Psoas muscle (tissue), 8 donors: Measurements from ENCODE around the gene ADAD1. TPM values are rescaled to one million over a fixed set of nuclear protein-coding genes. Genes with fewer than 3 reads are reported as not detected.

Experiments
- ATAC-seq, 4 donors: fragments of 200-7000 bp; cut with Tn5 transposase; one replicate each; pipeline ENCODE4 v1.9.1; 2020; ENCODE audit warnings: moderate library complexity in 3 of 4, mild to moderate bottlenecking in 2 of 4
- DNase-seq, 2 donors: peaks; one replicate each; pipeline ENCODE4 v3.0.0-alpha.2; 2020
- H3K27ac ChIP-seq: fragments of 200-600 bp; one replicate; pipeline ENCODE4 v1.8.0; 2022
- H3K27me3 ChIP-seq, 3 donors: fragments of 200-600 bp in 1 of 3; one replicate each; pipeline versions ENCODE4 v1.6.1 to v1.8.0; 2013 to 2022; ENCODE audit warnings: low read length in 2 of 3, mild to moderate bottlenecking in 2 of 3, moderate library complexity in 1 of 3; ENCODE audit not compliant: insufficient read depth in 3 of 3
- H3K36me3 ChIP-seq, 2 donors: fragments of 200-600 bp in 1 of 2; one replicate each; pipeline versions ENCODE4 v1.6.1 to v1.8.0; 2013 to 2022; ENCODE audit warnings: low read depth in 1 of 2, mild to moderate bottlenecking in 1 of 2, moderate library complexity in 1 of 2; ENCODE audit not compliant: insufficient read depth in 1 of 2
- H3K4me1 ChIP-seq: fragments of 200-600 bp; one replicate; pipeline ENCODE4 v1.8.0; 2022
- H3K4me3 ChIP-seq: fragments of 200-600 bp; one replicate; pipeline ENCODE4 v1.8.0; 2022; ENCODE audit warnings: mild to moderate bottlenecking
- H3K9me3 ChIP-seq: fragments of 200-600 bp; one replicate; pipeline ENCODE4 v1.8.0; 2022
- WGBS, 3 donors: extraction: QIAGEN DNeasy Blood & Tissue Kit; methylation state at CpG; one replicate each; pipeline versions ENCODE4 v1.1.6 to v1.1.7; 2013; 5-methylcytosine and 5-hydroxymethylcytosine counted together
- intact Hi-C, 2 donors: fragments of 100-400 bp; cut with DNase I; formaldehyde crosslinking; loops; one replicate each; pipeline versions ENCODE4 v1.11.0 to v1.14.2; 2022
- polyA plus RNA-seq, 3 donors: library from polyadenylated mRNA; stranded (reverse); fragments of 200-250 nt; gene quantifications; one replicate each; pipeline ENCODE4 v1.2.3, GENCODE V29; 2013
- total RNA-seq, 4 donors: library from RNA; stranded (reverse); fragmentation: NEBNext Ultra II Directional in 2 of 4; extraction: Animal tissue kit (Norgen Biotek cat#: 25700) in 2 of 4; gene quantifications; one replicate each; pipeline versions ENCODE4 v1.2.1 to v1.2.4, GENCODE V29; 2021 to 2023
- TF ChIP-seq, protein P1 (sequence below): fragments of 200-600 bp; IDR thresholded peaks from one replicate; pipeline ENCODE4 v1.8.0; 2022; ENCODE audit warnings: antibody characterized with exemption
- donor health status: healthy with polysubstance abuse.
- donor health status: DM: no; HTN: no; CAD: no; lungs with moderate emphysema.
- donor health status: Bipolar disorder and iron deficiency.
- donor health status: healthy.
- donor health status: DM: yes; HTN: yes; CAD: no.
- donor health status: DM: no; HTN: no; CAD: no.
- donor health status: DM: no; HTN: no; CAD: no.
- donor health status: DM: yes; HTN: yes; CAD: no.

ADAD1 gene
- total and polyA plus RNA-seq, 7 donors, result not detected

DNA sequence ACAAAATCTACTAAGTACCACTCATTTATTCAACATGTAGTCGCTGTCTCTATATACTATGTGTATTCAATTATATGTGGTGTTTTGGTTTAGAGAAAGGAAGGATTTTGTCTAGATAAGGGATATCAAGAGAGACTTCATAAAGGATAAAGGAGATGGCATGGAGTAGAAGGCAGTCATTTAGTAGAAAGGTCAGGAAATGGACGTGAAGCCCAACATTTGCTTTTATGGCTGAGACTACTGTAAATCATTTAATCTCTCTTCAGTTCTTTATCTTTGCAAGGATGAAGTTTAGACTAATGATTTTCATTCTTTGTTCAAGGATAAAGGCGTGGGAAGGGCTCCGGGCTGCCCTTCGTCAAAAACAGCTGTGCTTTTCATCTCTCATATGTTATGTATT is 52.5 kb downstream of the ADAD1 start:
- Histone ChIP-seq H3K27ac (no peak overlapping the region), H3K27me3 (no peaks in the 10 kb centered on the region), H3K4me1 (no peaks in the 10 kb centered on the region), H3K9me3 (no peaks in the 10 kb centered on the region), H3K4me3 (no peak overlapping the region), H3K36me3 (no peaks in the 10 kb centered on the region)
- 71 to 80% (median 79%) methylated on average over 5 of the region's 5 CpGs for WGBS, 3 donors
- intact Hi-C loops, result no loop called here
- DNase-seq (no peak), ATAC-seq (no peak)
- TF ChIP-seq, protein P1, sequence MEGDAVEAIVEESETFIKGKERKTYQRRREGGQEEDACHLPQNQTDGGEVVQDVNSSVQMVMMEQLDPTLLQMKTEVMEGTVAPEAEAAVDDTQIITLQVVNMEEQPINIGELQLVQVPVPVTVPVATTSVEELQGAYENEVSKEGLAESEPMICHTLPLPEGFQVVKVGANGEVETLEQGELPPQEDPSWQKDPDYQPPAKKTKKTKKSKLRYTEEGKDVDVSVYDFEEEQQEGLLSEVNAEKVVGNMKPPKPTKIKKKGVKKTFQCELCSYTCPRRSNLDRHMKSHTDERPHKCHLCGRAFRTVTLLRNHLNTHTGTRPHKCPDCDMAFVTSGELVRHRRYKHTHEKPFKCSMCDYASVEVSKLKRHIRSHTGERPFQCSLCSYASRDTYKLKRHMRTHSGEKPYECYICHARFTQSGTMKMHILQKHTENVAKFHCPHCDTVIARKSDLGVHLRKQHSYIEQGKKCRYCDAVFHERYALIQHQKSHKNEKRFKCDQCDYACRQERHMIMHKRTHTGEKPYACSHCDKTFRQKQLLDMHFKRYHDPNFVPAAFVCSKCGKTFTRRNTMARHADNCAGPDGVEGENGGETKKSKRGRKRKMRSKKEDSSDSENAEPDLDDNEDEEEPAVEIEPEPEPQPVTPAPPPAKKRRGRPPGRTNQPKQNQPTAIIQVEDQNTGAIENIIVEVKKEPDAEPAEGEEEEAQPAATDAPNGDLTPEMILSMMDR, result no peak

- 59 to 66% (median 64%) methylated on average over 3 of the region's 3 CpGs for WGBS, 3 donors
These were observed 55.5 kb downstream of the ADAD1 start for GRCh38 chr4:122434285-122434684.

GRCh38 chr4:122450847-122451246 is 72.0 kb downstream of the ADAD1 start:
- Histone ChIP-seq H3K4me1 (no peaks in the 10 kb centered on the region), H3K36me3 (no peaks in the 10 kb centered on the region), H3K27ac (no peak overlapping the region), H3K27me3 (no peaks in the 10 kb centered on the region), H3K4me3 (no peak overlapping the region), H3K9me3 (no peaks in the 10 kb centered on the region)
- no peak for ATAC-seq
- DNase-seq, result no peak
- TF ChIP-seq, protein P1, result no peak
- intact Hi-C loops, result no loop called here

More at GRCh38 chr4:122434285-122434684, 55.5 kb downstream of the ADAD1 start:
- ATAC-seq, result no peak
- intact Hi-C loops, result no loop called here
- no peaks in the 10 kb centered on the region for H3K36me3 ChIP-seq
- TF ChIP-seq, protein P1, result no peak
- DNase-seq, result no peak
- H3K9me3 ChIP-seq, result no peaks in the 10 kb centered on the region
- H3K4me3 ChIP-seq, result no peak overlapping the region
- H3K27me3 ChIP-seq, result no peaks in the 10 kb centered on the region
- no peak overlapping the region for H3K27ac ChIP-seq
- H3K4me1 ChIP-seq, result no peaks in the 10 kb centered on the region

DNA sequence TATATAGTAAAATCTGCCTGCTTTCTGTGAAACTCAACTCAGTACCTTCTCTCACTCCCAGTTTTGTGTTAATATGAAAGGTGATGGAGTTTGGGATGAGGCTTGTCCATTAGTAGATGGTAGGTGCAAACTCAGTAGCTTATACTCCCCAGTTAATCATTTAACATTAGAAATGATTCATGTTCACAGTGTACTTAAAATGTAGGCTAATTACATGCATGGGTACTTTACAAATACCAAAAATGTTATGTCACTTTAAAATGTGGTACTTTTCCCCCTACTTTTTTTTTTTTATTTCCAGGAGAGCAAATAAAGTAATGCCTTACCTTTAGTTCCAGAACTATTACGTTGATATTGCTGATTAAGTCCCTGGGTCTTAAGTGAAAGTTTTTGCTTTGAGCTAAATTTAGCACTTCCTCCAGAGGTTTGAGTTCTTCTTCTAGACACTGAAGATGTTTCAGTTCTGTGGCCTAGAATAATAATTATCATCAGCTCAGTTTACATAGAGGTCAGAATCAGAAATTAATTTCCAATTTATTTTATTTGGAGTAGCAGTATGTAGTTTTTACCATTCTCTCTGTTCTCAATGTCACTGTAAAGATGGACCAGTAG is 74.7 kb downstream of the ADAD1 start:
- Histone ChIP-seq H3K4me1 (no peaks in the 10 kb centered on the region), H3K9me3 (no peaks in the 10 kb centered on the region), H3K36me3 (no peaks in the 10 kb centered on the region), H3K4me3 (no peak overlapping the region), H3K27me3 (no peaks in the 10 kb centered on the region), H3K27ac (no peak overlapping the region)
- intact Hi-C loops, result no loop called here
- TF ChIP-seq, protein P1, result no peak
- WGBS, 3 donors, result 39 to 47% (median 45%) methylated on average over 1 of the region's 1 CpG
- DNase-seq, result no peak
- no peak for ATAC-seq
